DND-41 (cell line): ENCODE data around the gene ACRV1.

Experiments
- CTCF ChIP-seq: IDR thresholded peaks from 2 replicates; pipeline ENCODE4 v1.5.1; 2012; ENCODE audit warnings: borderline replicate concordance, low read length, moderate library complexity, mild to moderate bottlenecking; ENCODE audit not compliant: poor library complexity, severe bottlenecking; ENCODE audit errors: extremely low read depth
- EZH2 ChIP-seq: IDR thresholded peaks from 3 replicates; pipeline ENCODE4 v1.6.1; 2012; ENCODE audit warnings: borderline replicate concordance, low read depth, mild to moderate bottlenecking, moderate library complexity, low read length, inconsistent platforms; ENCODE audit not compliant: severe bottlenecking

GRCh38 chr11:125701858-125702621, 21.4 kb upstream of the ACRV1 start:
- TF ChIP-seq CTCF (no peak), EZH2 (no peak)
